H9 (cell line): ENCODE measurements around the gene PLXNA4. TPM values are rescaled to one million over a fixed set of nuclear protein-coding genes. Genes with fewer than 3 reads are reported as not detected.
A peak's percentile ranks its signal among the peaks of the same experiment; 100 is the strongest.

Experiments
- DNase-seq: peaks from one replicate; pipeline ENCODE4 v3.0.0-alpha.2; 2017
- H2AFZ ChIP-seq: one replicate; pipeline ENCODE4 v1.6.1; 2013; ENCODE audit warnings: mild to moderate bottlenecking, low read length, control low read depth, moderate library complexity
- H2AK5ac ChIP-seq: 2 replicates; pipeline ENCODE4 v1.6.1; 2013; ENCODE audit warnings: low read length, control low read depth, mixed read lengths; ENCODE audit not compliant: insufficient read length
- H2BK120ac ChIP-seq: one replicate; pipeline ENCODE4 v1.6.1; 2013; ENCODE audit warnings: low read depth, mild to moderate bottlenecking, low read length, control low read depth, inconsistent platforms; ENCODE audit not compliant: poor library complexity, severe bottlenecking
- H2BK12ac ChIP-seq: 2 replicates; pipeline ENCODE4 v1.6.1; 2013; ENCODE audit warnings: low read length, control low read depth, mixed read lengths, low read depth; ENCODE audit not compliant: insufficient read length
- H2BK15ac ChIP-seq: 2 replicates; pipeline ENCODE4 v1.6.1; 2013; ENCODE audit warnings: low read depth, low read length, control low read depth
- H2BK20ac ChIP-seq: one replicate; pipeline ENCODE4 v1.6.1; 2013; ENCODE audit warnings: low read depth, mild to moderate bottlenecking, low read length, control low read depth, inconsistent platforms; ENCODE audit not compliant: poor library complexity, severe bottlenecking
- H2BK5ac ChIP-seq: 2 replicates; pipeline ENCODE4 v1.6.1; 2013; ENCODE audit warnings: low read length, control low read depth, mixed read lengths; ENCODE audit not compliant: insufficient read length
- H3K14ac ChIP-seq: 2 replicates; pipeline ENCODE4 v1.6.1; 2013; ENCODE audit warnings: low read length, control low read depth; ENCODE audit not compliant: insufficient read depth
- H3K18ac ChIP-seq: 2 replicates; pipeline ENCODE4 v1.6.1; 2013; ENCODE audit warnings: low read depth, mild to moderate bottlenecking, mixed read lengths, low read length, control low read depth; ENCODE audit not compliant: insufficient read length
- H3K23ac ChIP-seq: 2 replicates; pipeline ENCODE4 v1.6.1; 2013; ENCODE audit warnings: low read length, control low read depth, mixed read lengths, low read depth; ENCODE audit not compliant: insufficient read length
- H3K23me2 ChIP-seq: 2 replicates; pipeline ENCODE4 v1.6.1; 2013; ENCODE audit warnings: low read depth, mild to moderate bottlenecking, mixed read lengths, low read length, control low read depth; ENCODE audit not compliant: insufficient read length, poor library complexity, severe bottlenecking
- H3K27ac ChIP-seq: 2 replicates; pipeline ENCODE4 v1.5.1; 2013; ENCODE audit warnings: low read length, control low read depth, mixed read lengths, low read depth; ENCODE audit not compliant: insufficient read length
- H3K27me3 ChIP-seq: 2 replicates; pipeline ENCODE4 v1.6.1; 2013; ENCODE audit warnings: low read length, control low read depth, inconsistent platforms; ENCODE audit not compliant: insufficient read depth
- H3K4ac ChIP-seq: 2 replicates; pipeline ENCODE4 v1.6.1; 2013; ENCODE audit warnings: low read depth, mild to moderate bottlenecking, control low read depth, inconsistent platforms, low read length, moderate library complexity
- H3K4me1 ChIP-seq: 2 replicates; pipeline ENCODE4 v1.6.1; 2013; ENCODE audit warnings: low read length, control low read depth, inconsistent platforms; ENCODE audit not compliant: insufficient read depth
- H3K4me2 ChIP-seq: 2 replicates; pipeline ENCODE4 v1.6.1; 2013; ENCODE audit warnings: low read length, control low read depth, mixed read lengths; ENCODE audit not compliant: insufficient read length, insufficient read depth
- H3K56ac ChIP-seq: 2 replicates; pipeline ENCODE4 v1.6.1; 2013; ENCODE audit warnings: low read depth, mild to moderate bottlenecking, mixed read lengths, low read length, control low read depth; ENCODE audit not compliant: insufficient read length
- H3K79me1 ChIP-seq: 2 replicates; pipeline ENCODE4 v1.6.1; 2013; ENCODE audit warnings: low read depth, mild to moderate bottlenecking, moderate library complexity, low read length, control low read depth, inconsistent platforms; ENCODE audit not compliant: insufficient read depth, poor library complexity, severe bottlenecking
- H3K79me2 ChIP-seq: 2 replicates; pipeline ENCODE4 v1.6.1; 2013; ENCODE audit warnings: low read length, control low read depth, inconsistent platforms; ENCODE audit not compliant: insufficient read depth
- H3K9ac ChIP-seq: 2 replicates; pipeline ENCODE4 v1.6.1; 2013; ENCODE audit warnings: low read length, control low read depth, mixed read lengths; ENCODE audit not compliant: insufficient read length; ENCODE audit errors: extremely low read depth
- H3K9me3 ChIP-seq: one replicate; pipeline ENCODE4 v1.6.1; 2013; ENCODE audit warnings: low read depth, low read length, inconsistent platforms; ENCODE audit not compliant: control insufficient read depth
- H3T11ph ChIP-seq: one replicate; pipeline ENCODE4 v1.6.1; 2013; ENCODE audit warnings: mild to moderate bottlenecking, low read length, control low read depth, inconsistent platforms
- H4K20me1 ChIP-seq: one replicate; pipeline ENCODE4 v1.6.1; 2013; ENCODE audit not compliant: control insufficient read depth, insufficient read length, insufficient read depth
- H4K5ac ChIP-seq: 2 replicates; pipeline ENCODE4 v1.6.1; 2013; ENCODE audit warnings: low read depth, mild to moderate bottlenecking, mixed read lengths, low read length, control low read depth; ENCODE audit not compliant: insufficient read length
- H4K8ac ChIP-seq: replicated peaks from 2 replicates; pipeline ENCODE4 v1.6.1; 2013; ENCODE audit warnings: low read length, control low read depth, mixed read lengths, low read depth; ENCODE audit not compliant: insufficient read length
- H4K91ac ChIP-seq: 2 replicates; pipeline ENCODE4 v1.6.1; 2013; ENCODE audit warnings: low read depth, mild to moderate bottlenecking, moderate library complexity, mixed read lengths, low read length, control low read depth; ENCODE audit not compliant: insufficient read length
- H3K27ac Mint-ChIP-seq, 3 experiments: 2 replicates in 2 of 3; 3 replicates in 1 of 3; pipeline ENCODE4 v1.8.0; 2020 to 2021; ENCODE audit warnings: mixed read lengths in 3 of 3, mild to moderate bottlenecking in 1 of 3, moderate library complexity in 1 of 3
- H3K27me3 Mint-ChIP-seq: 2 replicates; pipeline ENCODE4 v1.8.0; 2021; ENCODE audit warnings: low read depth, mild to moderate bottlenecking, moderate library complexity, mixed read lengths
- H3K36me3 Mint-ChIP-seq, 3 experiments: 2 replicates in 2 of 3; 3 replicates in 1 of 3; pipeline ENCODE4 v1.8.0; 2020 to 2021; ENCODE audit warnings: low read depth in 3 of 3, mixed read lengths in 3 of 3; ENCODE audit not compliant: insufficient read depth in 1 of 3
- H3K4me1 Mint-ChIP-seq, 2 experiments: 2 replicates each; pipeline ENCODE4 v1.8.0; 2020; ENCODE audit warnings: mixed read lengths in 2 of 2
- H3K4me3 Mint-ChIP-seq, 2 experiments: 2 replicates in 1 of 2; 3 replicates in 1 of 2; pipeline ENCODE4 v1.8.0; 2020 to 2021; ENCODE audit warnings: mild to moderate bottlenecking in 2 of 2, mixed read lengths in 2 of 2, moderate library complexity in 1 of 2
- H3K9me3 Mint-ChIP-seq, 2 experiments: 2 replicates in 1 of 2; 3 replicates in 1 of 2; pipeline ENCODE4 v1.8.0; 2020; ENCODE audit warnings: mild to moderate bottlenecking in 2 of 2, mixed read lengths in 2 of 2, moderate library complexity in 1 of 2
- WGBS: extraction: QIAGEN DNeasy Blood & Tissue Kit; methylation state at CpG from one replicate; pipeline ENCODE4 v1.1.7; 2013; ENCODE audit warnings: missing lambda C conversion rate, low lambda C conversion rate, mixed read lengths; ENCODE audit not compliant: insufficient read length; ENCODE audit errors: extremely low coverage; 5-methylcytosine and 5-hydroxymethylcytosine counted together
- total RNA-seq: library from RNA; stranded (reverse); gene quantifications from 2 replicates; pipeline ENCODE4 v1.2.1, GENCODE V29; 2021
- TF ChIP-seq, protein P1 (sequence below): fragments of 200-600 bp; sonication (generic); conservative IDR thresholded peaks from 3 replicates; pipeline ENCODE4 v1.8.0; 2021; ENCODE audit warnings: antibody characterized with exemption, mild to moderate bottlenecking

PLXNA4 gene
- total RNA-seq, 1 experiment from 2014 or later: 0.35 TPM

GRCh38 chr7:132169730-132170129 is 406.5 kb downstream of the PLXNA4 start:
- no CpG with 5 or more reads among the region's 9 CpGs for WGBS
- H2BK20ac ChIP-seq: no peak overlapping the region

More at GRCh38 chr7:132169730-132170129, 406.5 kb downstream of the PLXNA4 start:
- Histone ChIP-seq H2BK5ac (no peak overlapping the region), H3K23ac (no peak overlapping the region), H2BK120ac (no peak overlapping the region), H2BK12ac (no peak overlapping the region), H3K14ac (no peak overlapping the region; the same call in 1 of the 2 replicates), H3K9me3 (no peaks in the 10 kb centered on the region), H3K18ac (no peak overlapping the region), H3K27ac (no peak overlapping the region), H3K4ac (no peak overlapping the region), H3K79me1 (no peaks in the 10 kb centered on the region), H4K91ac (no peak overlapping the region), H2AFZ (no peak overlapping the region), H3K4me2 (no peak overlapping the region), H4K8ac (no peak overlapping the region), H3K9ac (no peak overlapping the region), H3K79me2 (no peaks in the 10 kb centered on the region), H3K27me3 (no peaks in the 10 kb centered on the region), H3K4me1 (no peaks in the 10 kb centered on the region), H2AK5ac (no peak overlapping the region), H3K23me2 (no peaks in the 10 kb centered on the region), H4K5ac (no peak overlapping the region), H2BK15ac (no peak overlapping the region), H3T11ph (no peak overlapping the region), H4K20me1 (no peaks in the 10 kb centered on the region), H3K56ac (no peak overlapping the region)
- no peak overlapping the region for H3K4me3 Mint-ChIP-seq
- peaks cover 15 to 21% of the 10 kb centered on the region in 2 experiments for H3K4me1 Mint-ChIP-seq
- TF ChIP-seq, protein P1, sequence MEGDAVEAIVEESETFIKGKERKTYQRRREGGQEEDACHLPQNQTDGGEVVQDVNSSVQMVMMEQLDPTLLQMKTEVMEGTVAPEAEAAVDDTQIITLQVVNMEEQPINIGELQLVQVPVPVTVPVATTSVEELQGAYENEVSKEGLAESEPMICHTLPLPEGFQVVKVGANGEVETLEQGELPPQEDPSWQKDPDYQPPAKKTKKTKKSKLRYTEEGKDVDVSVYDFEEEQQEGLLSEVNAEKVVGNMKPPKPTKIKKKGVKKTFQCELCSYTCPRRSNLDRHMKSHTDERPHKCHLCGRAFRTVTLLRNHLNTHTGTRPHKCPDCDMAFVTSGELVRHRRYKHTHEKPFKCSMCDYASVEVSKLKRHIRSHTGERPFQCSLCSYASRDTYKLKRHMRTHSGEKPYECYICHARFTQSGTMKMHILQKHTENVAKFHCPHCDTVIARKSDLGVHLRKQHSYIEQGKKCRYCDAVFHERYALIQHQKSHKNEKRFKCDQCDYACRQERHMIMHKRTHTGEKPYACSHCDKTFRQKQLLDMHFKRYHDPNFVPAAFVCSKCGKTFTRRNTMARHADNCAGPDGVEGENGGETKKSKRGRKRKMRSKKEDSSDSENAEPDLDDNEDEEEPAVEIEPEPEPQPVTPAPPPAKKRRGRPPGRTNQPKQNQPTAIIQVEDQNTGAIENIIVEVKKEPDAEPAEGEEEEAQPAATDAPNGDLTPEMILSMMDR: peak; percentile 39; the same call in 2 of the 3 replicates
- no peak for DNase-seq
- H3K27me3 Mint-ChIP-seq: peaks cover 11% of the 10 kb centered on the region
- H3K36me3 Mint-ChIP-seq: peaks cover 0 to 2% (median 0%) of the 10 kb centered on the region in 3 experiments; a peak in 2 of 7 replicates
- H3K27ac Mint-ChIP-seq: no peak overlapping the region
- no peaks in the 10 kb centered on the region for H3K9me3 Mint-ChIP-seq
